Fibroblast of skin of scalp (primary cell): ENCODE data around the gene PCYT1A.
A peak's percentile ranks its signal among the peaks of the same experiment; 100 is the strongest.
"Not testable (repeated sequence)": the region's sequence is repeated elsewhere in the genome, so short reads cannot be mapped to it uniquely, and the experiment has no call there.

Experiments
- DNase-seq: peaks from one replicate; pipeline ENCODE4 v3.0.0-alpha.2; 2013

The PCYT1A gene

DNA sequence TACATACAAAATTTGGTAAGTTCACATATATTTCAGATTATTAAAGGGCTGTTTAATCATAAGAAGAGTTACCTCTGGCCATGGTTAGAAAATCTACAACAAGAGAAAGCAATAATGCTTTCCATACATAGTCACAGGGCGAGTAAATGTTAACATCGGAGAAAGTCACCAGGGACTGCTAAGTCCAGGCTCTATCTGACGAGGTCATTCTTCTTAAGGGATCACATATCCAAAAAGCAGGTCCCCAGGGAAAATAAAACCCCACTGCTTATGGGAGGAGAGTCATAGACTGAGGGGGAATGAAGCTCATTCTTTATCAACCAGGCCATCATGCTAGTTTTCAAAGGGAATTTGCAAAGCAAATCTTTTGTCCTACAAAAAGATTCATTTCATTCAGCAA, 3.1 kb downstream of the PCYT1A start:
- peak; percentile 62 for DNase-seq

DNA sequence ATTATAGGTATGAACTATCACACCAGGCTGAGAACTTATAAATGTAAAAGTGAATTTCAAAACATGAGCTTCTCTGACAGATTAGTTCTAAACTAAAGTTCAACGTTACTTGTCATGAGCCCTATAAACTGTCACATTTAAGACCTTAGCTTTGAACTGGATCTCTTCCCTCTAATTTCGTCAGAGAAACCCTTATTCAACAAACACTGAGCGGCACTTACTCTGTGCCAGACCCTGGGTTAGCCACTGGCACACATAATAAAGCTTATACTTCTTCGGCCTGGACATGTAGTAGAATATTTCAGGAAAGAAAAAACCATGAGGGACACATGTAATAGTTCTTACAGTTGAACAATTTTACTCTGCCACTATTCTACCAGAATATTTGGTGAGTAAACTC, 5.6 kb downstream of the PCYT1A start:
- no peak for DNase-seq

DNA sequence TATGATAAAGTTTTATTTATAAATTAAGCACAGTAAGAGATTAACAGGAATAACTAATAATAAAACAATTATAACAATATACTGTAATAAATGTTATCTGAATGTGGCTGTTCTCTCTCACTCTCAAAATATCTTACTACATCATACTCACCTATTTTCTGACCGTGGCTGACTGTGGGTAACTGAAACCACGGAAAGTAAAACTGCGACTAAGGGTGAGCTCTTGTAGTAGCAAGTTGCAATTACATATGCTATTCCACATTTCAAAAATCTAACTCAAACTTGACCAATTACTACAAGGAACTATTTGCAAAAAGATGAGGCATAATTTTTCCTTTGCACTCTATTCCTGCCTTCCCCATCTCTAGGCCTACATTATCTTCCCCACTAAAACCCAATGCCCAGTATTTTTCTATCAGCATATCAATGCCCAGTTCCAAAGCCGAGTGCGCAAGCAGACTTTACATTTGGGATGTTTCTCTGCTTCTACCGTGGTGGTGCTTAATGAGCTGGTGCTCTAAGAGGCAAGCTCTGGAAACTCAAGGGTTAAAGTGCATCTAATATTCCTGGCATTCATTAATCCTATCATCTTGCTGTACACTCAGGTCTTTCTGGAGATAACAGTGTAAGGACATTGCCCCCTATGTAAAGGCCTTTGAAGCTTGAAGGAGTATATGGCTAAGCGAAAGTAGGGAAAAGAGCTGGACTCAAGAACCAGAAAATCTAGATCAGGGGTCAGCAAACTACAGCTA, 6.7 kb downstream of the PCYT1A start:
- no peak for DNase-seq

DNA sequence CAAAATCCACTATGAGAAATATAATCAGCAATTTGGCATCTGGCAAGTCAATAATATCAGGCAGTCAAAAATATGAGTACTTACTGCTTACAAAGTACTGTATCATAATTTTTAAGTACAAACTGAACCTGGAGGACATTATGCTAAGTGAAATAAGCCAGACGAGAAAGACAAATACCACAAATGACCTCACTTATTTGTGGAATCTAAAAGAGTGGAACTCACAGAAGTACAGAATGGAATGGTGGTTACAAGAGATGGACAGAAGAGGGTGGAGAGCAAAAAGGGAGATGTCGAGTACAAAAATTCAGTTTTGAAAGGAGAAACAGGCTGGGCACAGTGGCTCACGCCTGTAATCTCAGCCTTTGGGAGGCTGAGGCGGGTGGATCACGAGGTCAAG, 12.4 kb downstream of the PCYT1A start:
- peak; percentile 20 for DNase-seq

DNA sequence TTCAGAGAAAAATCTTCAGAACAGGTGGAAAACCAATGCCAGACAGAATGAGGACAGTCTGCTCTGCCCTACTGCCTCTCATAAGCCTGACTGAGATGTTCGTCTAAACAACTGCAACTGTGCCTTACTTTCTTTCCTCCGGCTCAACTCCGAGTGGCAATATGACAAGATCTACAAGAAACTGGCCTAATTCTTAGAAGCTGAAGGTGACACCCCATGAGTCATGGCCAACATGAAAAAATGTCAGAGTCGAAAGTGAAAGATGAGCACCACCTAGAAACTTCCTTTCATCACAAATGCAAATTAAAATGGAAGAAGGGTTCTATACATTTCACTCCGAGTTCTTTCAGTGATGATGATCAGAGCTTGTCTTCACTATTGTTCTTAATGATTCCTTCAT, 12.9 kb downstream of the PCYT1A start:
- DNase-seq: no peak

DNA sequence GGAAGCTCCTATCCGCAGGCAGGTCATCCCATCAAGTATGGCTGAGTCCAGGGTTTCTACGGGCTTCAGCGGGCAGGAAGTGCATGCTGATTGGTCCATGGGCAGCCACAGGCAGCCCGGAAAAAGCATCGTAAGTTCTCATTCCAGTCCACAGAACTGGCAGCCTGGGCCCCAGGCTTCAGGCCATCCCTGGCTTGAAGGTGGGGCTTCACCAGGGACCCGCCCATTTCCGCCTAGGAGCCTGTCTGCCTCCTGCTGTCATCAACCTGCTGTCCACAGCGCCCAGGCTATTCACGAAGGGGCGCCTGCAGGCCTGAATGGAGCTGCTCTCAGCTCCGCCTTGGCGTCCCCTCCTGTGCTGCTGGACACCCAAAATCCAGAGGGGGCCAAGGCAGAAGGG, 13.9 kb downstream of the PCYT1A start:
- DNase-seq: no peak

DNA sequence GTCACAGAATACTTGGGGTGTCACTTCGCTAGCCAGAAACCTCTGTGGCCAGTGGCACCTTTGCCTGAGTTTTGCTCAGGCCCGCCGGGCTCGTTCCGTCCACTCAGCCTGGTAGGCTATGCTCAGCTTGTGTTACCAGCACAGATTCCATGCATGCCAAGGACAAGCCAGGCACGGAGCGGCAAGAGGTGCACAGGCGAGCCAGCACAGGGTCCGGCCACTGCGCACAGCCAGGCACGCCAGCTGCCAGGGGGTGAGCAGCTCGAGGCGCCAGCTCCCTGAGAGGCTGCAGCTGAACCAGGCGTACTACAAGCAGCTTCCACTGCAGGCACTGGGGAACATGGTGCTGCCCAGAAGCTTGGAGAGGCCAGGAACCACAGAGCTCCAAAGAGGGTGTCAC, 14.7 kb downstream of the PCYT1A start:
- no peak for DNase-seq

DNA sequence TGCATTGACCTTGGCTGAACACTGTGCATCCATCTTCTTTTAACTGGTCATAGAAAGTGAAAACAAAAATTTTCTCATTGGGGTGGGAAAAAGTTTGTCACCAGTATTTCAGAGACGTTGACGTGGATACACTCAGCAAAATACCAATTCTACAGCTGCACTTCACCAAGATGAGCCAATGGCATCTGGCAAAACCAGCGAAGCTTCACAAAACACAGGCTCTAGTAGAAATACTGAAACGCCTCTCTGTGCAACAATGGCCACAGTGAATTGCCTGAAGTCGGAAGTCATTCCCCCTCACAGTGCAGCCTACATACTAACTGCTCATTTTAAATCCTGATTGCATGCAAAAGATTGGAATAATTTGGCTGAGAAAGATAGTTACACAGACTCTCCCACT, 17.0 kb downstream of the PCYT1A start:
- no peak for DNase-seq

DNA sequence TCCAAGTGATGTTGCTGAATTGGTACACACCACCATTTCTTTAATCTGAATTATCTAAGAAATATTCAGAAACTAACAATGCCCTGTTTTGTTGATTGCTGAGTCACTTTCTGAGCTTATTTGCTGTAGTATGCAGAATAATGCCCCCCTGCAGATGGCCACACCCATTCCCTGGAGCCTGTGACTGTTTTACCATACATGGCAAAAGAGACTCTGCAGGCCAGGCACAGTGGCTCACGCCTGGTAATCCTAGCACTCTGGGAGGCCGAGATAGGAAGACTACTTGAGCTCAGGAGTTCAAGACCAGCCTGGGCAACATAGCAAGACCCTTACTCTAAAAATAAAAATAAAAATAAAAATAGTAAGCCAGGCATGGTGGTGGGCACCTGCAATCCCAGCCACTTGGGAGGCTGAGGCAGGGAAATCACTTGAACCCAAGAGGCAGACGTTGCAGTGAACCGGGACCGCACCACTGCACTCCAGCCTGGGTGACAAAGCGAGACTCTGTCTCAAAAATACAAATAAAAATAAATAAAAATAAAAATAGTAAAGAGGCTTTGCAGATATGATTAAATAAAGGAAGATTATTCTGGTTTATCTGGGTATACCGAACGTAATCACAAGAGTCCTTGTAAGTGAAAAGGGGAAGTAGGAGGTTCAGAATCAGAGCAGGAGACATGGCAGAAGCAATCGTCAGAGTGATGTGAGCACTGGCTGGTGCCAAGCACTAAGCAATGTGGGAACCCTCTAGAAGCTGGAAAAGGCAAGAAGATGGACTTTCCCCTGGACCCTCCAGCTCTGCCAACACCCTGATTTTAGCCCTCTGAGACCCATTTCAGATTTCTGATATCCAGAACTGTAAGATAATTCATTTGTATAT, 19.0 kb downstream of the PCYT1A start:
- peak; percentile 95 for DNase-seq

DNA sequence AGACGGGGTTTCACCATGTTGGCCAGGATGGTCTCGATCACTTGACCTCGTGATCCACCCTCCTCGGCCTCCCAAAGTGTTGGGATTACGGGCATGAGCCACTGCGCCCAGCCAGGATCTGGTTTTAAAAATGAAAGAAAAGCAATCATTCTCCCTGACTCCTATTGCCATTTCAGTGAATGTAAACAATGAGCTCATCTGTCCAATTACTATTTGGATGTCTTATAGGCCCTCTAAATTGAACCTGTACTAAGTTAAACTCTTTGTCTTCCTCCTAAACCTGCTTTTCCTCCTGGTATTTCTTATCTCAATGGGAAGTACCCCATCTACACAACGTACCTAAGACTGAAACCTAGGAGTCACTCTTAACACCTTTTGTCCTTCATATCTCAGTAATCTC, 23.7 kb downstream of the PCYT1A start:
- no peak for DNase-seq

DNA sequence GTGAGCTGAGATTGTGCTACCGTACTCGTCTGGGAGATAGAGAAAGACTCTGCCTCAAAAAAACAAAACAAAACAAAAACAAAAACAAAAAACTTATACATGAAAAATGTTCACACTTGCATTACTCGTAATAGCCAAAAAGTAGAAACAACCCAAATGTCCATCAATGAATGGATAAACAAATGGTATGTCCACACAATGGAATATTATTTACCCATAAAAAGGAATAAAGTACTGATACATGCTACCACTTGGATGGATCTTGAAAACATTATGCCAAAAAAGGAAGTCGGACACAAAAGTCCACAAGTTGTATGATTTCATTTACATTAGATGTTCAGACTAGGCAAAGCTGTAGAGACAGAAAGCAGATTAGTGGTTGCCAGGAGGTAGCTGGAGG, 26.7 kb downstream of the PCYT1A start:
- DNase-seq: no peak

DNA sequence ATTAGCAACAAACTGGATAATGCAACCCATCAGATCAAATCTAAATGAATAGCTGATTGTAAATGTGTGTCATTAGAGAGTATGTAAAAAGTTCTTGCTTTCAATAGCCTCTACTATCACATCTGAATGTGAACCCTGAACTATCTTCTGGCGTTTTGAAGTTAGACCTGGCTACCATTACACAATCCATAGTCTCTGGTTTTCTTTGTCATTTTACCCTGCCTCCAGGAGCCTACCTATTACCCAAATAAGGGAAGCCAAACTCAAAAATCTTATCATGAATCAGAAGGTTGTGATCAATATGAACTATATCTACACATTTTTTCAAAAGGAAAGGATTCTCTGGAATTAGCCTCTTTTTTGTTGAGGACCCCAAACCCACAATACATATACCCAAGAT, 31.8 kb downstream of the PCYT1A start:
- DNase-seq: no peak

DNA sequence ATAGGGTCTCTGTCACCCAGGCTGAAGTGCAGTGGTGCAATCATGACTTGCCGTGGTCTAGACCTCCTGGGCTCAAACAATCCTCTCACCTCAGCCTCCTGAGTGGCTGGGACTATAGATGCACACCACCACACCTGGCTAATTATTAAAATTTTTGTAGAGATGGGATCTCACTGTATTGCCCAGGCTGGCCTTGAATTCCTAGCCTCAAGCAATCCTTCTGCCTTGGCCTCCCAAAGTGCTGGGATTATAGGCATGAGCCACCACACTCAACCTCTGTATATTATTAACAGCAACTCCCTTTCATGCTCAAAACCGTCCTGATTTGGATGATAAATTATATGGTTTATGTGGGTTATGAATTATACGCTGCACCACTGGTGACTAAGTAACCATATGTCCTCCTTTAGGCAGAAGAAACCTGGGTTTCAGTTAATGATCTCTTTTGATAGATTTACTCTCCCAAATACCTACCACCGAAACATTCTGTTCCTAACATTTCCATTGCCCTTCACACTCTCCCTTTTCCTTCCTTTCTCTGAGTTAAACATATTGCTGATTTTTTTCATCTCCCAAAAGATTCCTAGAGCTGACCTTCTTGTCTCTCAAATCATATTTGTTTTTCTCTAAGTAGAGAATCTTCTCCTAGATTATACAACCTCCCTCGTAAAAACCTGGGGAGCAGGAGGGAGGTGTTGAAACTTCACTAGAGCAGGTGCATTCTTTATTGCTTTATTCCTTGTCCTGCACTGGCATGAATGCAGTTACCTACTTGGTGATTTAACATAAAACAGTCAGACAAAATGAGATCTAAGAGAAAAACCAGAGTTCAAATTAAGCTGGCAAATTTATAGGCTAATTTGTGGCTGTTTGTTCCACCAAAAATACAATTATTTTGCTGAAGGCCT, 32.9 kb downstream of the PCYT1A start:
- no peak for DNase-seq

DNA sequence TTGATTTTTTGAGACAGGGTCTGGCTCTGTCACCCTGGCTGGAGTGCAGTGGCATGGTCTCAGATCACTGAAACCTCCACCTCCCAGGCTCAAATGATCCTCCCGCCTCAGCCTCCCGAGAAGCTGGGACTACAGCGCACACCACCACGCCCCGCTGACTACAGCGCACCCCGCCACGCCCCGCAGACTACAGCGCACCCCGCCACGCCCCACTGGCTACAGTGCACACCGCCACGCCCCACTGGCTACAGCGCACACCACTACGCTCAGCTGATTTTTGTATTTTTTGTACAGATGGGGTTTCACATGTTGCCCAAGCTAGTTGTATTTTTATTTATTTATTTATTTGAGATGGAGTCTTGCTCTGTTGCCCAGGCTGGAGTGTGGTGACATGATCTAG, 35.6 kb downstream of the PCYT1A start:
- no peak for DNase-seq

DNA sequence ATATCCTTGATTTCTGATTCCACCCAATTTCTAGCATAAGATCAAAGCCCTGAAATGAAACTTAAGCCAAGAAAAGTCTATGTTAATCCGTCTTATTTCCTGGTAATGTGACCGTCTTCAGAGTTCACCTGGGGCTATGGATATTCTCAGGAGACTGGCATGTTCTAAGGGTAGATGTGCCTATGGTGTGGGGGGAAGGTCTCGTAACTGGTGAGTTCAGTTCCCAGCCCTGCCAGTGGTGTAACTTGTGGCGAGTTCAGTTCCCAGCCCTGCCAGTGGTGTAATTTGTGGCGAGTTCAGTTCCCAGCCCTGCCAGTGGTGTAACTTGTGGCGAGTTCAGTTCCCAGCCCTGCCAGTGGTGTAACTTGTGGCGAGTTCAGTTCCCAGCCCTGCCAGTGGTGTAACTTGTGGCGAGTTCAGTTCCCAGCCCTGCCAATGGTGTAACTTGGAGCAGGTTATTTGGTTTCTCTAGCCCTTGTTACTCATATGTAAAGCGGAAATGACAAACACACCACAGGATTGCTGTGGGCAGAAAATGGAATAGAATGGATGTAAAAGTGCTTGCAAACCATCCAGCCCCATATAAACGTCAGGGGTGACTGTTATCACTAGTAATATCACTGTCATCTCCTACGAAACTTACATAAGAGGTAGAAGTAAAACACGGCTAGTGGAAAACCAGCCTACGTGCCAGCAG, 40.8 kb downstream of the PCYT1A start:
- DNase-seq: no peak

DNA sequence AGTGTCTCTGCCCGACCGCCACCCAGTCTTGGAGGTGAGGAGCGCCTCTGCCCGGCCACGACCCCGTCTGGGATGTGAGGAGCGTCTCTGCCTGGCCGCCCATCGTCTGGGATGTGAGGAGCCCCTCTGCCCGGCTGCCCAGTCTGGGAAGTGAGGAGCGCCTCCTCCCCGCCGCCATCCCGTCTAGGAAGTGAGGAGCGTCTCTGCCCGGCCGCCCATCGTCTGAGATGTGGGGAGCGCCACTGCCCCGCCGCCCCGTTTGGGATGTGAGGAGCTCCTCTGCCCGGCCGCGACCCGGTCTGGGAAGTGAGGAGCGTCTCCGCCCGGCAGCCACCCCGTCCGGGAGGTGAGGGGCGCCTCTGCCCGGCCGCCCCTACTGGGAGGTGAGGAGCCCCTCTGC, 43.4 kb downstream of the PCYT1A start:
- DNase-seq: not testable (repeated sequence)

DNA sequence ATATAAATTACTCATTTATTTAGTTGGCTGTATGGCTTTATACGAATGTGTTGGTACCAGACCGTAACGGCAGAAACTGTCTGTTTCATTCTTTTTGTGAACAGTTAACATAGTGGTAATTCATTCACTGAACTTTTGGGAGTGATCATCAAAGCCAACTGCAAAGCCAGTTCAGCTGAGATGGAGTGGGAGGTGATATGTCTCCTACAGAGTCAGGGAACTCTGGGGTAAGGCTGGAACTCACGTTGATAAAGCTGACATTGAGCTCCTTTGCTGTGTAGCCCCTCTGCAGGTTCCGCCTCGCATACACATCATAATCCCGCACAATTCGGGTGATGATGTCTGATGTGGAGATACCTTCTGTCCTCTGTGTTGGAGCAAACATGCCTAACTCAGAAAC, 45.8 kb downstream of the PCYT1A start:
- DNase-seq: no peak

DNA sequence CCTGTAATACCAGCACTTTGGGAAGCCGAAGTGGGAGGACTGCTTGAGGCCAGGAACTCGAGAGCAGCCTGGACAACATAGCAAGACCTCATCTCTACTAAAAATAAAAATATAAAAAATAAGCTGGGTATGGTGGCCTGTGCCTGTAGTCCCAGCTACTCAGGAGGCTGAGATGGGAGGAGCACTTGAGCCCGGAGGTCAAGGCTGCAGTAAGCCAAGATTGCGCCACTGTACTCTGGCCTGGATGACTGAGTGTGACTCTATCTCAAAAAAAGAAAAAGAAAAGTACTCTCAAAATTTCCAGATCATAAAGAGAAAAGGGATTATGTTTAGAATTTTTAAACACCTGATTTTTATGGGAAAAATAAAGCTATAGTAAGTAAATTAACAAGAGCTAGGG, 47.1 kb downstream of the PCYT1A start:
- no peak for DNase-seq

DNA sequence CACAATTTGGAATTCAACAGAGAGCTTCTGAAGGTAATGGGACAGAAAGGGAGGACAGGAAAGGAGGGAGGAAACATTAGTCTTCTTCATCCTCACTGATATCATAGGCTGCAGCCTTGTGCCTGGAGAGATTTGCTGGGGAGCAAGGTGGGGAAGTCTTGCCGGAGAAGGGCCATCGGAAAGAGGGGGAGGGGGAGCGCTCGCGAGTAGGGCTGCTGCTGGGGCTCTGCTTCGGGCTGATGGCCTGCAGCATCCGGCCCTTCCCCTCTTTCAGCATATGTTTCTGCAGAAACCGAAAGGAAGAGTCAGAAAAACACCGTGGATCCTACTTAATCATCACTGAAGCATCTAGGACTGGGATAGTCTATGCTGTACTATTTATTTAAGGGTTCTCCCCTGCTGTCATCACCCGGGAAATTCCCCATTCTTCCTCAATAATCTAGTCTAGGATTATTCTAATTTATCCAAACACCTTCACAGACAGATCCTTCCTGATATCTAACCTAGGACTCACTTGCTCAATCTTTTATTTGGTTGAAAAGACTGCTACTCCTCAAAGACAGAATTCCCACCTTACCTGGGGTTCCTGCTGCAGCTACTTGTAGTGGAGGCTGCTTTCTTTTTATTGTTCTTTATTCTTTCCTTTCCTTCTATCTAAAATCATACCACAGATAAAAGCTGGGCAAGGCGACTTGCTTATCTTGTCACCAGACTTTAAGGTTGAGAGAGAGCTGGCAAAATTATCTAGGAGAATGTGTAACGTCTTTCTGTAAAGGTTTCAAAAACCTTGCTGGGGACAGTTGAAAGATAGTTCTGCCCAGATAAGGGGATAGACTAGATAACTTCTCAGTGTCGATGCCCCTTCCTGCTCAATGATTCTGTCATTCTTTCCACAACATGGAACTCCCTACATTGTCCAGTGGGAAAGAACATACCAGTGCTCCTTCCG, 48.6 kb downstream of the PCYT1A start:
- peak; percentile 37 for DNase-seq

DNA sequence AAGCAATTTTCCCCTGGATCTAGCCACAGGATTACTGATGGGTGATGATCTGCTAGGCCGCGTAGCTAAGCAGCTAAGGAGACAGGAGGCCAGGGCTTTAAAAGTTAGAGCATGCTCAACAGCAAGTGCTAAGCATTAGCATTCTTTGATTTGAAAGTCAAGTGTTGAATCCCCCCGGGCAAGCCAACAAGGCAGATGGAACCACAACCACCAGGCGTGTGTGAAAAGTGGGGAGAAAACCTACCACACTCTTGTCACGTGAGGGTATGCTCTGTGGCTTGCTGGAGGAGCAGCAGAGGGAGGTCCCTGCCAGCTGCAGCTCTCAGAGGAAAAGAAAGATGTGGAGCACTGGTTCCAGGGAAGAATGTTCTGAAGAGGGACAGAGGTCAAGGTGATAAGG, 50.3 kb downstream of the PCYT1A start:
- no peak for DNase-seq

DNA sequence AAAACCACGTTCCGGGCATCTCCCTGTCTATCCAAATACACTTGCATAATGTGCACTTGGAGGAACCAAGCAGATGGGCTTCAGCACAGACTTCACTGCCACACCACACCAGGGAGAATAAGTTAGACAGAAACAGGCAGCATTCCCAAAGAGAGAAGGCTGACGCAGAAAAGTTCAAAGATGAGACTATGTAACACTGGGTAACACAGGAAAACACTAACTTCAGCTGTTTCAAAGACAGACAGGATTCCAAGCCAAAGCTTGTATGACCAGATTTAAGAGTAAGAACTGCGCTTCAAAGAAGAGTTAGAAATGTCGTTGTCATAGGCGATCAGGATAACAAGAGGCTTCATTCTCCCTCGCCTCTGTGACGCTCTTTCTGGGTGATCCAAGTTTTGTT, 51.3 kb downstream of the PCYT1A start:
- no peak for DNase-seq
